Testis (tissue), 3 donors: ENCODE results near the gene CCDC7. TPM values are rescaled to one million over a fixed set of nuclear protein-coding genes. Genes with fewer than 3 reads are reported as not detected.

Experiments
- DNase-seq: peaks from one replicate; pipeline ENCODE4 v3.0.0-alpha.2; 2019
- H3K27ac ChIP-seq, 2 donors: fragments of 200-600 bp; sonication (generic); one replicate each; pipeline ENCODE4 v1.5.1; 2019
- H3K27me3 ChIP-seq: fragments of 200-600 bp; sonication (generic); one replicate; pipeline ENCODE4 v1.5.1; 2019
- H3K36me3 ChIP-seq: fragments of 200-600 bp; sonication (generic); one replicate; pipeline ENCODE4 v1.5.1; 2017; ENCODE audit warnings: low read depth; ENCODE audit errors: missing control alignments
- H3K4me1 ChIP-seq: fragments of 200-600 bp; sonication (generic); one replicate; pipeline ENCODE4 v1.5.1; 2019
- H3K4me3 ChIP-seq, 2 donors: fragments of 200-600 bp; sonication (generic); one replicate each; pipeline ENCODE4 v1.5.1; 2017 to 2019
- H3K9me3 ChIP-seq: fragments of 200-600 bp; sonication (generic); one replicate; pipeline ENCODE4 v1.5.1; 2017
- CTCF ChIP-seq, 3 experiments: fragments of 450-650 bp in 2 of 3; fragments of 200-600 bp in 1 of 3; sonication (generic) in 1 of 3; IDR thresholded peaks; one replicate each; pipeline ENCODE4 v1.5.1; 2016 to 2019; ENCODE audit warnings: antibody characterized with exemption in 3 of 3, mild to moderate bottlenecking in 2 of 3, moderate library complexity in 1 of 3
- POLR2A ChIP-seq: fragments of 450-650 bp; IDR thresholded peaks from one replicate; pipeline ENCODE4 v1.6.1; 2017; ENCODE audit warnings: antibody characterized with exemption, mild to moderate bottlenecking, moderate library complexity
- WGBS, 2 donors: methylation state at CpG; one replicate each; pipeline ENCODE4 v1.1.5; 2018; 5-methylcytosine and 5-hydroxymethylcytosine counted together
- intact Hi-C: fragments of 100-400 bp; cut with DNase I; formaldehyde crosslinking; loops from one replicate; pipeline ENCODE4 v1.15.1; 2023; ENCODE audit warnings: low total_unique reads
- polyA plus RNA-seq: library from polyadenylated mRNA; stranded (reverse); fragments of 350-450 nt; fragmentation: Illumina TruSeq; extraction: RNeasy Lipid Tissue Mini Kit (QIAGEN cat#74804); gene quantifications from one replicate; pipeline ENCODE4 v1.2.3, GENCODE V29; 2014; ENCODE audit warnings: low read depth, low replicate concordance; ENCODE audit not compliant: insufficient read depth
- total RNA-seq, 2 donors: library from RNA; depleted of rRNA; stranded (reverse); fragments of >200 nt; gene quantifications; one replicate each; pipeline ENCODE4 v1.2.3, GENCODE V29; 2016

The CCDC7 gene
- total and polyA plus RNA-seq, 3 donors from 2014 or later: 74.0 to 146 (median 74.5) TPM

GRCh38 chr10:32408690-32409089 lies 37.2 kb upstream of the CCDC7 start:
- Histone ChIP-seq H3K36me3 (no peaks in the 10 kb centered on the region), H3K4me3 (no peak overlapping the region), H3K4me1 (no peaks in the 10 kb centered on the region), H3K27me3 (no peaks in the 10 kb centered on the region), H3K27ac (no peak overlapping the region), H3K9me3 (no peaks in the 10 kb centered on the region)
- intact Hi-C loops: no loop called here
- no peak for TF ChIP-seq CTCF (IDR thresholded peaks at IDR 0.05)
- no peak for TF ChIP-seq POLR2A
- WGBS, 2 donors: 87% methylated on average over 5 of the region's 5 CpGs
- no peak for DNase-seq

- H3K27ac ChIP-seq: no peak overlapping the region
- no peaks in the 10 kb centered on the region for H3K4me1 ChIP-seq
- H3K36me3 ChIP-seq: no peaks in the 10 kb centered on the region
- DNase-seq: no peak
- H3K9me3 ChIP-seq: no peaks in the 10 kb centered on the region
- no peak for TF ChIP-seq CTCF (IDR thresholded peaks at IDR 0.05)
- TF ChIP-seq POLR2A: no peak
- no peak overlapping the region for H3K4me3 ChIP-seq
- intact Hi-C loops: no loop called here
- WGBS, 2 donors: 84 to 94% methylated on average over 3 of the region's 3 CpGs
- H3K27me3 ChIP-seq: no peaks in the 10 kb centered on the region
Measured at GRCh38 chr10:32409741-32410140, 36.2 kb upstream of the CCDC7 start.

- H3K4me3 ChIP-seq: no peak overlapping the region
- H3K9me3 ChIP-seq: no peaks in the 10 kb centered on the region
- TF ChIP-seq POLR2A (no peak), CTCF (IDR thresholded peaks at IDR 0.05) (no peak)
- DNase-seq: no peak
- 95 to 97% methylated on average over 8 of the region's 8 CpGs for WGBS, 2 donors
- peaks cover 3% of the 10 kb centered on the region for H3K4me1 ChIP-seq
- intact Hi-C loops: no loop called here
- H3K27ac ChIP-seq: no peak overlapping the region
- H3K36me3 ChIP-seq: no peaks in the 10 kb centered on the region
- H3K27me3 ChIP-seq: no peaks in the 10 kb centered on the region
Measured at GRCh38 chr10:32410569-32410968, 35.4 kb upstream of the CCDC7 start.

- DNase-seq: no peak
- TF ChIP-seq CTCF (IDR thresholded peaks at IDR 0.05) (no peak), POLR2A (no peak)
- H3K4me1 ChIP-seq: peaks cover 3% of the 10 kb centered on the region
- H3K27ac ChIP-seq: no peak overlapping the region
- intact Hi-C loops: no loop called here
- H3K36me3 ChIP-seq: no peaks in the 10 kb centered on the region
- whole genome bisulfite sequencing, 2 donors: 80 to 85% methylated on average over 2 of the region's 2 CpGs
- H3K4me3 ChIP-seq: no peak overlapping the region
- H3K9me3 ChIP-seq: no peaks in the 10 kb centered on the region
- H3K27me3 ChIP-seq: no peaks in the 10 kb centered on the region
Measured at GRCh38 chr10:32411797-32412498, 34.0 kb upstream of the CCDC7 start.

GRCh38 chr10:32412499-32412853 lies 33.5 kb upstream of the CCDC7 start:
- no peak for DNase-seq
- no peaks in the 10 kb centered on the region for H3K36me3 ChIP-seq
- H3K27me3 ChIP-seq: no peaks in the 10 kb centered on the region
- 45 to 53% methylated on average over 2 of the region's 2 CpGs for WGBS, 2 donors
- no peak overlapping the region for H3K27ac ChIP-seq
- intact Hi-C loops: no loop called here
- H3K4me1 ChIP-seq: peaks cover 6% of the 10 kb centered on the region
- no peaks in the 10 kb centered on the region for H3K9me3 ChIP-seq
- TF ChIP-seq POLR2A (no peak), CTCF (IDR thresholded peaks at IDR 0.05) (no peak)
- H3K4me3 ChIP-seq: no peak overlapping the region
